ENCODE data around the gene NFIA. TPM values are rescaled to one million over a fixed set of nuclear protein-coding genes. Genes with fewer than 3 reads are reported as not detected.

The NFIA gene
- polyA plus RNA-seq, 3 donors = 1.4 to 5.3 (median 2.4) TPM

DNA sequence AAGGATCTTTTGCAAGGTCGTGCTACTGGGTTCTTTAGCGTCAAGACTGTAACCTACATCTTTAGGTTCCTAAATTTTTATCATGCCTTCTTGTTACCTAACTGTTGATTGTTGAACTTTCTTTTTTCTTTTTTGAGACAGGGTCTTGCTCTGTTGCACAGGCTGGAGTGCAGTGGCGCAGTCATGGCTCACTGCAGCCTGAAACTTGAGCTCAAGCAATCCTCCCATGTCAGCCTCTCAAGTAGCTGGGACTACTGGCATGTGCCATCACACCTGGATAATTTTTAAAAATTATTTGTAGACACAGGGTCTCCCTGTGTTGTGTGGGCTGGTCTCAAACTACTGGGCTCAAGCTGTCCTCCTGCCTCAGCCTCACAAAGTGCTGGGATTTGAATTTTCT, 52.9 kb downstream of the NFIA start:
- Histone ChIP-seq H3K4me3 (replicated peaks in 1 of 3; ENCODE audit: low read depth in 2 of 3, low read length in 3 of 3) (no peak overlapping the region), H3K27me3 (ENCODE audit: control insufficient read depth in 2 of 2, insufficient read depth in 2 of 2, low read length in 2 of 2) (no peaks in the 10 kb centered on the region), H2AFZ (ENCODE audit: insufficient read depth, low read depth, low read length, poor library complexity, severe bottlenecking) (no peak overlapping the region), H3K9me3 (replicated peaks in 1 of 2; ENCODE audit: control insufficient read depth in 1 of 2, insufficient read depth in 1 of 2, low read length in 2 of 2) (no peaks in the 10 kb centered on the region), H3K36me3 (replicated peaks in 1 of 2; ENCODE audit: control insufficient read depth in 1 of 2, insufficient read depth in 2 of 2, low read length in 2 of 2) (no peaks in the 10 kb centered on the region), H3K79me2 (ENCODE audit: insufficient read depth, low read length) (no peaks in the 10 kb centered on the region), H3K27ac (ENCODE audit: low read depth in 1 of 2, low read length in 2 of 2) (no peak overlapping the region), H3K9ac (ENCODE audit: insufficient read depth, low read length, poor library complexity, severe bottlenecking) (no peak overlapping the region), H3K4me1 (ENCODE audit: control insufficient read depth in 1 of 2, insufficient read depth in 2 of 2, low read length in 2 of 2) (peaks cover 34 to 39% of the 10 kb centered on the region in 2 donors), H4K20me1 (ENCODE audit: insufficient read depth, low read length) (no peaks in the 10 kb centered on the region), H3K4me2 (replicated peaks; ENCODE audit: extremely low read depth, low read length, poor library complexity, severe bottlenecking) (no peak overlapping the region)
- TF ChIP-seq, protein P1, sequence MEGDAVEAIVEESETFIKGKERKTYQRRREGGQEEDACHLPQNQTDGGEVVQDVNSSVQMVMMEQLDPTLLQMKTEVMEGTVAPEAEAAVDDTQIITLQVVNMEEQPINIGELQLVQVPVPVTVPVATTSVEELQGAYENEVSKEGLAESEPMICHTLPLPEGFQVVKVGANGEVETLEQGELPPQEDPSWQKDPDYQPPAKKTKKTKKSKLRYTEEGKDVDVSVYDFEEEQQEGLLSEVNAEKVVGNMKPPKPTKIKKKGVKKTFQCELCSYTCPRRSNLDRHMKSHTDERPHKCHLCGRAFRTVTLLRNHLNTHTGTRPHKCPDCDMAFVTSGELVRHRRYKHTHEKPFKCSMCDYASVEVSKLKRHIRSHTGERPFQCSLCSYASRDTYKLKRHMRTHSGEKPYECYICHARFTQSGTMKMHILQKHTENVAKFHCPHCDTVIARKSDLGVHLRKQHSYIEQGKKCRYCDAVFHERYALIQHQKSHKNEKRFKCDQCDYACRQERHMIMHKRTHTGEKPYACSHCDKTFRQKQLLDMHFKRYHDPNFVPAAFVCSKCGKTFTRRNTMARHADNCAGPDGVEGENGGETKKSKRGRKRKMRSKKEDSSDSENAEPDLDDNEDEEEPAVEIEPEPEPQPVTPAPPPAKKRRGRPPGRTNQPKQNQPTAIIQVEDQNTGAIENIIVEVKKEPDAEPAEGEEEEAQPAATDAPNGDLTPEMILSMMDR (IDR thresholded peaks at IDR 0.05) = no peak
- peaks cover 38% of the 10 kb centered on the region for H3K4me1 Mint-ChIP-seq
- WGBS (ENCODE audit: insufficient coverage) = no CpG with 5 or more reads among the region's 3 CpGs
- no peak overlapping the region for H3K4me3 Mint-ChIP-seq
- H3K36me3 Mint-ChIP-seq = no peaks in the 10 kb centered on the region
- no peak for DNase-seq
- H3K9me3 Mint-ChIP-seq = no peaks in the 10 kb centered on the region
- intact Hi-C loops (cut with micrococcal nuclease) = loop anchor here in 1 of 2 donors (10.0 kb wide), 1 partner anchor 60 kb away; no protein-coding TSS in a partner anchor
- H3K27ac Mint-ChIP-seq = no peak overlapping the region
- peaks cover 0 to 5% (median 1%) of the 10 kb centered on the region in 3 donors for H3K27me3 Mint-ChIP-seq (ENCODE audit: low read depth in 3 of 3)

DNA sequence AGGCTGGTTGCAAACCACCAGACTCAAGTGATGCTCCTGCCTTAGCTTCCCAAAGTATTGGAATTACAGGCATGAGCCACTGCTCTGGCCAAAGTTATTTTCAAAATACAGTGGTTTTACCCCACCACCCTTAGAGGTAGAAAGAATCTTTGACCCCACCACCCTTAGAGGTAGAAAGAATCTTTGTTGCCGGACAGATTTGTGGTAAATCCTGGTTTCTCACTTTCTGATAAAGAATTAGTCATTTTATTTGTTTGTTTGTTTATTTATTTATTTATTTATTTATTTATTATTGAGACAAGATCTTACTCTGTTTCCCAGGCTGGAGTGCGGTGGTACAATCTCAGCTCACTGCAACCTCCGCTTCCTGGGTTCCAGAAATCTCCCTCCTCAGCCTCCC, 55.9 kb downstream of the NFIA start:
- Histone ChIP-seq H3K27ac (ENCODE audit: low read depth in 1 of 2, low read length in 2 of 2) (no peak overlapping the region), H4K20me1 (ENCODE audit: insufficient read depth, low read length) (no peaks in the 10 kb centered on the region), H3K79me2 (ENCODE audit: insufficient read depth, low read length) (no peaks in the 10 kb centered on the region), H3K36me3 (replicated peaks in 1 of 2; ENCODE audit: control insufficient read depth in 1 of 2, insufficient read depth in 2 of 2, low read length in 2 of 2) (no peaks in the 10 kb centered on the region), H3K9ac (ENCODE audit: insufficient read depth, low read length, poor library complexity, severe bottlenecking) (no peak overlapping the region), H3K4me1 (ENCODE audit: control insufficient read depth in 1 of 2, insufficient read depth in 2 of 2, low read length in 2 of 2) (peaks cover 26 to 36% of the 10 kb centered on the region in 2 donors), H3K4me2 (replicated peaks; ENCODE audit: extremely low read depth, low read length, poor library complexity, severe bottlenecking) (no peak overlapping the region), H3K4me3 (replicated peaks in 1 of 3; ENCODE audit: low read depth in 2 of 3, low read length in 3 of 3) (no peak overlapping the region), H3K27me3 (ENCODE audit: control insufficient read depth in 2 of 2, insufficient read depth in 2 of 2, low read length in 2 of 2) (no peaks in the 10 kb centered on the region), H2AFZ (ENCODE audit: insufficient read depth, low read depth, low read length, poor library complexity, severe bottlenecking) (no peak overlapping the region), H3K9me3 (replicated peaks in 1 of 2; ENCODE audit: control insufficient read depth in 1 of 2, insufficient read depth in 1 of 2, low read length in 2 of 2) (no peaks in the 10 kb centered on the region)
- Mint-ChIP-seq H3K27ac (no peak overlapping the region), H3K36me3 (peaks cover 0 to 2% of the 10 kb centered on the region in 2 donors), H3K27me3 (ENCODE audit: low read depth in 3 of 3) (peaks cover 0 to 2% (median 1%) of the 10 kb centered on the region in 3 donors), H3K9me3 (no peaks in the 10 kb centered on the region), H3K4me3 (no peak overlapping the region), H3K4me1 (peaks cover 35% of the 10 kb centered on the region)
- intact Hi-C loops (cut with micrococcal nuclease) = loop anchor here in 1 of 2 donors (10.0 kb wide), 1 partner anchor 64 kb away; no protein-coding TSS in a partner anchor
- no CpG with 5 or more reads among the region's 3 CpGs for WGBS (ENCODE audit: insufficient coverage)
- DNase-seq = no peak
- TF ChIP-seq, protein P1 (IDR thresholded peaks at IDR 0.05) = no peak
